Measurements from ENCODE around the gene SSH3. TPM values are rescaled to one million over a fixed set of nuclear protein-coding genes. Genes with fewer than 3 reads are reported as not detected.

Gene SSH3
- total RNA-seq, 4 donors from 2014 or later, result 7.7 to 48.8 (median 19.1) TPM

- TF ChIP-seq POLR2A (IDR thresholded peaks at IDR 0.05), result no peak
- TF ChIP-seq CTCF (IDR thresholded peaks at IDR 0.05), result no peak
- intact Hi-C loops (cut with DNase I; ENCODE audit: low total_unique reads), result loop anchor here (5.0 to 10.0 kb wide), 2 partner anchors 51 to 118 kb away; no protein-coding TSS in a partner anchor
- peak within 1 kb of the TSS; percentile 85 to 95 for H3K4me3 ChIP-seq
Measured at GRCh38 chr11:67266449-67267187, 36.7 kb upstream of the SSH3 start, which contains the start of gene GRK2. Gene GRK2, plus strand, starts transcription at chr11:67266473. Its CDS starts 227 bp downstream, at chr11:67266700.

GRCh38 chr11:67267188-67268080, 35.9 kb upstream of the SSH3 start:
- peak overlapping the region; percentile 87 to 88 for H3K27ac ChIP-seq
- TF ChIP-seq CTCF (IDR thresholded peaks at IDR 0.05) (no peak), POLR2A (IDR thresholded peaks at IDR 0.05) (no peak)
- peak overlapping the region; percentile 85 to 95 for H3K4me3 ChIP-seq
- H3K36me3 ChIP-seq, result no peaks in the 10 kb centered on the region
- H3K9me3 ChIP-seq, result no peaks in the 10 kb centered on the region
- no peaks in the 10 kb centered on the region for H3K27me3 ChIP-seq
- peaks cover 21 to 27% of the 10 kb centered on the region in 2 donors for H3K4me1 ChIP-seq
- intact Hi-C loops (cut with DNase I; ENCODE audit: low total_unique reads), result loop anchor here (5.0 to 10.0 kb wide), 2 partner anchors 50 to 117 kb away; no protein-coding TSS in a partner anchor
- peak; percentile 22 to 39 for DNase-seq

More at GRCh38 chr11:67266449-67267187, 36.7 kb upstream of the SSH3 start, which contains the start of gene GRK2:
- no peaks in the 10 kb centered on the region for H3K9me3 ChIP-seq
- no peaks in the 10 kb centered on the region for H3K27me3 ChIP-seq
- H3K4me1 ChIP-seq, result peaks cover 18 to 27% of the 10 kb centered on the region in 2 donors
- H3K36me3 ChIP-seq, result no peaks in the 10 kb centered on the region
- peak; percentile 42 to 46 for DNase-seq
- H3K27ac ChIP-seq, result peak within 1 kb of the TSS; percentile 87 to 88

- no peaks in the 10 kb centered on the region for H3K9me3 ChIP-seq
- TF ChIP-seq CTCF (IDR thresholded peaks at IDR 0.05) (no peak), POLR2A (IDR thresholded peaks at IDR 0.05) (no peak)
- peak overlapping the region in 1 of 2 donors; percentile 95 for H3K4me3 ChIP-seq
- intact Hi-C loops (cut with DNase I; ENCODE audit: low total_unique reads), result loop anchor here (5.0 to 10.0 kb wide), 2 partner anchors 49 to 116 kb away; no protein-coding TSS in a partner anchor
- no peaks in the 10 kb centered on the region for H3K27me3 ChIP-seq
- H3K36me3 ChIP-seq, result no peaks in the 10 kb centered on the region
- peak in 1 of 2 donors; percentile 17 for DNase-seq
- H3K27ac ChIP-seq, result peak overlapping the region; percentile 87 to 88
- peaks cover 21 to 28% of the 10 kb centered on the region in 2 donors for H3K4me1 ChIP-seq
Measured at GRCh38 chr11:67268081-67268961, 35.0 kb upstream of the SSH3 start.

GRCh38 chr11:67268962-67269268, 34.4 kb upstream of the SSH3 start:
- Histone ChIP-seq H3K27ac (peak overlapping the region; percentile 70 to 88), H3K27me3 (no peaks in the 10 kb centered on the region), H3K4me3 (no peak overlapping the region), H3K36me3 (no peaks in the 10 kb centered on the region), H3K9me3 (no peaks in the 10 kb centered on the region), H3K4me1 (peaks cover 21 to 31% of the 10 kb centered on the region in 2 donors)
- intact Hi-C loops (cut with DNase I; ENCODE audit: low total_unique reads), result loop anchor here (5.0 to 10.0 kb wide), 2 partner anchors 48 to 116 kb away; no protein-coding TSS in a partner anchor
- peak in 1 of 2 donors; percentile 10 for DNase-seq
- no peak for TF ChIP-seq CTCF (IDR thresholded peaks at IDR 0.05)
- TF ChIP-seq POLR2A (IDR thresholded peaks at IDR 0.05), result no peak
